Liver (tissue), 9 donors: Measurements from ENCODE around the gene STARD3NL. TPM values are rescaled to one million over a fixed set of nuclear protein-coding genes. Genes with fewer than 3 reads are reported as not detected.

ENCODE experiments used
- DNase-seq: peaks from one replicate; pipeline ENCODE4 v3.0.0-alpha.2; 2017; ENCODE audit warnings: low spot score
- H3K27ac ChIP-seq, 2 donors: one replicate each; pipeline ENCODE4 v1.7.0; 2013; ENCODE audit warnings: inconsistent platforms in 2 of 2, low read length in 2 of 2, control low read depth in 1 of 2, low read depth in 1 of 2, mild to moderate bottlenecking in 1 of 2
- H3K27me3 ChIP-seq, 4 donors: one replicate each; pipeline versions ENCODE4 v1.6.1 to v1.7.0; 2013; ENCODE audit warnings: low read length in 3 of 4, inconsistent platforms in 1 of 4, mild to moderate bottlenecking in 1 of 4, moderate library complexity in 1 of 4; ENCODE audit not compliant: control insufficient read depth in 4 of 4, insufficient read depth in 4 of 4
- H3K36me3 ChIP-seq, 4 donors: one replicate each; pipeline versions ENCODE4 v1.6.1 to v1.7.0; 2013; ENCODE audit warnings: low read length in 3 of 4, mild to moderate bottlenecking in 3 of 4, low read depth in 1 of 4, moderate library complexity in 1 of 4; ENCODE audit not compliant: control insufficient read depth in 4 of 4, insufficient read depth in 3 of 4
- H3K4me1 ChIP-seq, 4 donors: one replicate each; pipeline versions ENCODE4 v1.6.1 to v1.7.0; 2013; ENCODE audit warnings: low read length in 3 of 4, mild to moderate bottlenecking in 3 of 4, moderate library complexity in 1 of 4; ENCODE audit not compliant: control insufficient read depth in 4 of 4, insufficient read depth in 4 of 4
- H3K4me3 ChIP-seq, 3 donors: one replicate each; pipeline versions ENCODE4 v1.6.1 to v1.7.0; 2013; ENCODE audit warnings: low read length in 3 of 3, control low read depth in 1 of 3, low read depth in 1 of 3, mild to moderate bottlenecking in 1 of 3
- H3K9ac ChIP-seq, 2 donors: one replicate each; pipeline ENCODE4 v1.7.0; 2013; ENCODE audit warnings: low read length in 2 of 2, mild to moderate bottlenecking in 2 of 2, moderate library complexity in 2 of 2, control low read depth in 1 of 2, low read depth in 1 of 2
- H3K9me3 ChIP-seq, 4 donors: one replicate each; pipeline versions ENCODE4 v1.6.1 to v1.7.0; 2013; ENCODE audit warnings: low read length in 3 of 4; ENCODE audit not compliant: control insufficient read depth in 4 of 4
- ATF3 ChIP-seq: IDR thresholded peaks from 2 replicates; pipeline ENCODE4 v1.6.1; 2016; ENCODE audit warnings: antibody characterized with exemption
- CTCF ChIP-seq: fragments of 150-350 bp; IDR thresholded peaks from 2 replicates; pipeline ENCODE4 v1.5.1; 2017; ENCODE audit warnings: improper control_type of control experiment, low read depth, low read length; ENCODE audit not compliant: missing input control
- EGR1 ChIP-seq, 2 donors: IDR thresholded peaks; 2 replicates each; pipeline ENCODE4 v1.6.1; 2016 to 2018; ENCODE audit warnings: antibody characterized with exemption in 2 of 2, low read depth in 2 of 2
- FOXA1 ChIP-seq: IDR thresholded peaks from 2 replicates; pipeline ENCODE4 v1.6.1; 2016; ENCODE audit warnings: antibody characterized with exemption
- HNF4A ChIP-seq, 2 donors: conservative IDR thresholded peaks; 2 replicates each; pipeline ENCODE4 v1.6.1; 2016; ENCODE audit warnings: antibody characterized with exemption in 2 of 2, mild to moderate bottlenecking in 2 of 2
- HNF4G ChIP-seq: IDR thresholded peaks from 2 replicates; pipeline ENCODE4 v1.6.1; 2016; ENCODE audit warnings: antibody characterized with exemption
- JUND ChIP-seq, 2 donors: IDR thresholded peaks; 2 replicates each; pipeline ENCODE4 v1.6.1; 2016; ENCODE audit warnings: antibody characterized with exemption in 2 of 2
- MAX ChIP-seq: IDR thresholded peaks from 2 replicates; pipeline ENCODE4 v1.6.1; 2016; ENCODE audit warnings: antibody characterized with exemption
- NR2F2 ChIP-seq: IDR thresholded peaks from 2 replicates; pipeline ENCODE4 v1.6.1; 2016; ENCODE audit warnings: antibody characterized with exemption
- RAD21 ChIP-seq, 2 donors: IDR thresholded peaks; 2 replicates each; pipeline ENCODE4 v1.6.1; 2016; ENCODE audit warnings: antibody characterized with exemption in 2 of 2, mild to moderate bottlenecking in 2 of 2
- REST ChIP-seq: IDR thresholded peaks from 2 replicates; pipeline ENCODE4 v1.6.1; 2016; ENCODE audit warnings: antibody characterized with exemption, mild to moderate bottlenecking
- RXRA ChIP-seq, 2 donors: IDR thresholded peaks; 2 replicates each; pipeline ENCODE4 v1.6.1; 2017 to 2018; ENCODE audit warnings: antibody characterized with exemption in 2 of 2, mild to moderate bottlenecking in 1 of 2
- SP1 ChIP-seq: IDR thresholded peaks from 2 replicates; pipeline ENCODE4 v1.6.1; 2018; ENCODE audit warnings: antibody characterized with exemption, mild to moderate bottlenecking
- TAF1 ChIP-seq: conservative IDR thresholded peaks from 2 replicates; pipeline ENCODE4 v1.6.1; 2016; ENCODE audit warnings: antibody characterized with exemption, mild to moderate bottlenecking
- YY1 ChIP-seq: IDR thresholded peaks from 2 replicates; pipeline ENCODE4 v1.6.1; 2016; ENCODE audit warnings: antibody characterized with exemption, mild to moderate bottlenecking
- ZBTB33 ChIP-seq: IDR thresholded peaks from 2 replicates; pipeline ENCODE4 v1.6.1; 2016; ENCODE audit warnings: antibody characterized with exemption
- WGBS: extraction: QIAGEN DNeasy Blood & Tissue Kit; methylation state at CpG from one replicate; pipeline ENCODE4 v1.1.7; 2013; 5-methylcytosine and 5-hydroxymethylcytosine counted together
- polyA plus RNA-seq, 2 donors: library from polyadenylated mRNA; stranded (reverse) in 1 of 2; unstranded in 1 of 2; fragments of 200-250 nt in 1 of 2; fragments of >200 nt in 1 of 2; fragmentation: Nextera tagmentation in 1 of 2; extraction: Ambion mirVana in 1 of 2; gene quantifications; one replicate each; pipeline versions ENCODE4 v1.2.1 to v1.2.3, GENCODE V29; 2013 to 2015
- total RNA-seq, 2 donors: library from RNA; depleted of rRNA; stranded (reverse); fragments of >200 nt; gene quantifications; one replicate each; pipeline ENCODE4 v1.2.3, GENCODE V29; 2014
- donor health status: healthy.
- donor health status: healthy.
- donor health status: healthy.
- donor health status: healthy.
- donor health status: healthy.

STARD3NL gene
- total and polyA plus RNA-seq, 4 donors: 9.1 to 25.1 (median 10.2) TPM

GRCh38 chr7:38142736-38143135, 35.3 kb upstream of the STARD3NL start (continued):
- TF ChIP-seq ZBTB33 (no peak), TAF1 (no peak), RXRA (IDR thresholded peaks at IDR 0.05) (no peak), SP1 (no peak), YY1 (no peak), JUND (IDR thresholded peaks at IDR 0.05) (no peak), RAD21 (IDR thresholded peaks at IDR 0.05) (no peak), HNF4A (conservative IDR thresholded peaks at IDR 0.05) (no peak), ATF3 (no peak), MAX (no peak)

- Histone ChIP-seq H3K9me3 (peaks cover 0 to 3% (median 0%) of the 10 kb centered on the region in 4 donors), H3K27ac (no peak overlapping the region), H3K4me1 (no peaks in the 10 kb centered on the region), H3K9ac (no peak overlapping the region), H3K36me3 (no peaks in the 10 kb centered on the region), H3K27me3 (no peaks in the 10 kb centered on the region), H3K4me3 (no peak overlapping the region)
- no peak for TF ChIP-seq REST
- TF ChIP-seq FOXA1: no peak
- TF ChIP-seq ATF3: no peak
- no peak for TF ChIP-seq MAX
- TF ChIP-seq NR2F2: no peak
- TF ChIP-seq RXRA (IDR thresholded peaks at IDR 0.05): no peak
- no peak for TF ChIP-seq JUND (IDR thresholded peaks at IDR 0.05)
- DNase-seq: no peak
- WGBS: 65% methylated on average over 2 of the region's 2 CpGs
Measured at GRCh38 chr7:38147005-38147404, 31.0 kb upstream of the STARD3NL start.

GRCh38 chr7:38151556-38151955, 26.5 kb upstream of the STARD3NL start:
- Histone ChIP-seq H3K4me3 (no peak overlapping the region), H3K9ac (no peak overlapping the region), H3K27ac (no peak overlapping the region), H3K4me1 (no peaks in the 10 kb centered on the region), H3K9me3 (peaks cover 0 to 3% (median 0%) of the 10 kb centered on the region in 4 donors), H3K27me3 (no peaks in the 10 kb centered on the region), H3K36me3 (no peaks in the 10 kb centered on the region)
- 70% methylated on average over 2 of the region's 2 CpGs for WGBS
- no peak for DNase-seq
- no peak for TF ChIP-seq REST
- no peak for TF ChIP-seq HNF4A (conservative IDR thresholded peaks at IDR 0.05)
- no peak for TF ChIP-seq EGR1 (IDR thresholded peaks at IDR 0.05; ENCODE audit: low read depth in 2 of 2)
- no peak for TF ChIP-seq HNF4G
- TF ChIP-seq RAD21 (IDR thresholded peaks at IDR 0.05): no peak
- TF ChIP-seq CTCF: no peak
